SK-N-SH treated with all-trans-retinoic acid at 6 μM for 48 hours (cell line): Measurements from ENCODE around the gene BRICD5.

Source experiments
- ATAC-seq: fragments of 200-7000 bp; cut with Tn5 transposase; 3 replicates; pipeline ENCODE4 v1.9.1; 2020; ENCODE audit warnings: mild to moderate bottlenecking, moderate library complexity
- ARNTL ChIP-seq: fragments of 450-650 bp; formaldehyde crosslinking; IDR thresholded peaks from 2 replicates; pipeline ENCODE4 v1.5.0; 2020; ENCODE audit warnings: low read depth, mild to moderate bottlenecking, moderate library complexity, borderline replicate concordance
- BACH2 ChIP-seq: fragments of 250-450 bp; sonication (Bioruptor Pico); IDR thresholded peaks from 2 replicates; pipeline ENCODE4 v1.9.0; 2021; ENCODE audit warnings: mild to moderate bottlenecking, borderline replicate concordance
- CSDC2 ChIP-seq: fragments of 250-450 bp; sonication (Bioruptor Pico); IDR thresholded peaks from 2 replicates; pipeline ENCODE4 v1.5.0; 2020; ENCODE audit warnings: mild to moderate bottlenecking, moderate library complexity
- ESRRG ChIP-seq: fragments of 250-450 bp; sonication (Bioruptor Pico); IDR thresholded peaks from 2 replicates; pipeline ENCODE4 v1.6.1; 2021; ENCODE audit warnings: mild to moderate bottlenecking
- GLIS3 ChIP-seq: fragments of 250-450 bp; sonication (Bioruptor Pico); IDR thresholded peaks from 2 replicates; pipeline ENCODE4 v1.5.0; 2020; ENCODE audit warnings: mild to moderate bottlenecking, moderate library complexity
- ISL1 ChIP-seq: fragments of 250-450 bp; sonication (Bioruptor Pico); IDR thresholded peaks from 2 replicates; pipeline ENCODE4 v2.1.2; 2022; ENCODE audit warnings: mild to moderate bottlenecking, moderate library complexity
- OSR1 ChIP-seq: fragments of 250-450 bp; sonication (Bioruptor Pico); IDR thresholded peaks from 2 replicates; pipeline ENCODE4 v1.8.0; 2022; ENCODE audit warnings: moderate library complexity, mild to moderate bottlenecking, inconsistent platforms
- PATZ1 ChIP-seq: fragments of 250-450 bp; sonication (Bioruptor Pico); IDR thresholded peaks from 2 replicates; pipeline ENCODE4 v1.8.0; 2020; ENCODE audit warnings: mild to moderate bottlenecking, moderate library complexity, borderline replicate concordance
- PPARA ChIP-seq: fragments of 250-450 bp; sonication (Bioruptor Pico); IDR thresholded peaks from 2 replicates; pipeline ENCODE4 v1.5.0; 2020; ENCODE audit warnings: mild to moderate bottlenecking, borderline replicate concordance
- RARB ChIP-seq: fragments of 250-450 bp; sonication (Bioruptor Pico); IDR thresholded peaks from 2 replicates; pipeline ENCODE4 v1.8.0; 2021; ENCODE audit warnings: mild to moderate bottlenecking, moderate library complexity
- SNAI2 ChIP-seq: fragments of 250-450 bp; sonication (Bioruptor Pico); IDR thresholded peaks from 2 replicates; pipeline ENCODE4 v1.5.0; 2020; ENCODE audit warnings: mild to moderate bottlenecking, moderate library complexity
- TCF4 ChIP-seq: fragments of 250-450 bp; sonication (Bioruptor Pico); IDR thresholded peaks from 2 replicates; pipeline ENCODE4 v1.8.0; 2021; ENCODE audit warnings: mild to moderate bottlenecking, moderate library complexity, borderline replicate concordance
- TOX ChIP-seq: fragments of 250-450 bp; sonication (Bioruptor Pico); IDR thresholded peaks from 2 replicates; pipeline ENCODE4 v1.8.0; 2021; ENCODE audit warnings: mild to moderate bottlenecking, moderate library complexity, borderline replicate concordance
- TSHZ2 ChIP-seq: fragments of 250-450 bp; sonication (Bioruptor Pico); IDR thresholded peaks from 2 replicates; pipeline ENCODE4 v1.5.0; 2020; ENCODE audit warnings: mild to moderate bottlenecking, moderate library complexity
- ZC3H10 ChIP-seq: fragments of 250-450 bp; sonication (Bioruptor Pico); IDR thresholded peaks from 2 replicates; pipeline ENCODE4 v1.5.1; 2021; ENCODE audit warnings: mild to moderate bottlenecking, moderate library complexity
- ZFP3 ChIP-seq: fragments of 250-450 bp; sonication (Bioruptor Pico); IDR thresholded peaks from 2 replicates; pipeline ENCODE4 v1.5.0; 2020; ENCODE audit warnings: mild to moderate bottlenecking, moderate library complexity
- ZFP30 ChIP-seq: fragments of 450-650 bp; formaldehyde crosslinking; IDR thresholded peaks from 2 replicates; pipeline ENCODE4 v1.5.0; 2022; ENCODE audit warnings: mild to moderate bottlenecking, moderate library complexity
- ZNF565 ChIP-seq: fragments of 450-650 bp; formaldehyde crosslinking; conservative IDR thresholded peaks from 2 replicates; pipeline ENCODE4 v1.5.0; 2020; ENCODE audit warnings: low read depth, mild to moderate bottlenecking, moderate library complexity
- ZNF70 ChIP-seq: fragments of 450-650 bp; formaldehyde crosslinking; IDR thresholded peaks from 2 replicates; pipeline ENCODE4 v1.5.0; 2020; ENCODE audit warnings: mild to moderate bottlenecking, moderate library complexity
- ZNF8 ChIP-seq: fragments of 450-650 bp; formaldehyde crosslinking; IDR thresholded peaks from 2 replicates; pipeline ENCODE4 v1.5.0; 2020; ENCODE audit warnings: mild to moderate bottlenecking, moderate library complexity
- TF ChIP-seq, protein P1 (sequence below): fragments of 250-450 bp; sonication (Bioruptor Pico); IDR thresholded peaks from 2 replicates; pipeline ENCODE4 v1.5.1; 2020; ENCODE audit warnings: low read depth, mild to moderate bottlenecking, moderate library complexity
- TF ChIP-seq, protein P2 (sequence below): fragments of 250-450 bp; sonication (Bioruptor Pico); IDR thresholded peaks from 2 replicates; pipeline ENCODE4 v1.8.0; 2021; ENCODE audit warnings: low read depth, mild to moderate bottlenecking, moderate library complexity, borderline replicate concordance

The BRICD5 gene

DNA sequence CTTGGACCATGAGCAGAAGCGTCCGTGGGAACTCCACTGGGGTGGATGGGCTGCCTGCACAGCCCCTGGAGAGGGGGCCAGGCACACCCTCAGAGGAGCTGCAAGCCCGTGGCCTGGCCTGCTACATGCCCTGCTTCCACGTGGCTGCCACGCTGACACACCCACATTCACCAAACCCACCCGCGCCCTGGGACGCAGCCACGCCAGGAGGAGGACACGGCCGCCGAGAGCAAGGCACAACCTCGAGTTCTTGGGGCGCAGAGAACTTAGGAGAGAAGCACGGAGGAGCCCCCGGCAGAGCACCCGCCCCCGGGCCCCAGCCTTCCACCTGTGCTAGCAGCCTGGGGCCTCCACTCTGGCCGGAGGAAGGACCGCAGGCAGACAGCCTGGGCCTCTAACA lies 33.1 kb downstream of the BRICD5 start:
- TF ChIP-seq ISL1 (CRISPR knock-in tag) (no peak), SNAI2 (no peak), TCF4 (CRISPR knock-in tag) (no peak)
- TF ChIP-seq, protein P1, sequence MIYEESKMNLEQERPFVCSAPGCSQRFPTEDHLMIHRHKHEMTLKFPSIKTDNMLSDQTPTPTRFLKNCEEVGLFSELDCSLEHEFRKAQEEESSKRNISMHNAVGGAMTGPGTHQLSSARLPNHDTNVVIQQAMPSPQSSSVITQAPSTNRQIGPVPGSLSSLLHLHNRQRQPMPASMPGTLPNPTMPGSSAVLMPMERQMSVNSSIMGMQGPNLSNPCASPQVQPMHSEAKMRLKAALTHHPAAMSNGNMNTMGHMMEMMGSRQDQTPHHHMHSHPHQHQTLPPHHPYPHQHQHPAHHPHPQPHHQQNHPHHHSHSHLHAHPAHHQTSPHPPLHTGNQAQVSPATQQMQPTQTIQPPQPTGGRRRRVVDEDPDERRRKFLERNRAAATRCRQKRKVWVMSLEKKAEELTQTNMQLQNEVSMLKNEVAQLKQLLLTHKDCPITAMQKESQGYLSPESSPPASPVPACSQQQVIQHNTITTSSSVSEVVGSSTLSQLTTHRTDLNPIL: no peak
- ATAC-seq: no peak

GRCh38 chr16:2177101-2177500 lies 33.6 kb downstream of the BRICD5 start:
- ATAC-seq: no peak
- TF ChIP-seq OSR1 (no peak), TOX (CRISPR knock-in tag) (no peak), GLIS3 (CRISPR knock-in tag) (no peak)
- TF ChIP-seq, protein P2, sequence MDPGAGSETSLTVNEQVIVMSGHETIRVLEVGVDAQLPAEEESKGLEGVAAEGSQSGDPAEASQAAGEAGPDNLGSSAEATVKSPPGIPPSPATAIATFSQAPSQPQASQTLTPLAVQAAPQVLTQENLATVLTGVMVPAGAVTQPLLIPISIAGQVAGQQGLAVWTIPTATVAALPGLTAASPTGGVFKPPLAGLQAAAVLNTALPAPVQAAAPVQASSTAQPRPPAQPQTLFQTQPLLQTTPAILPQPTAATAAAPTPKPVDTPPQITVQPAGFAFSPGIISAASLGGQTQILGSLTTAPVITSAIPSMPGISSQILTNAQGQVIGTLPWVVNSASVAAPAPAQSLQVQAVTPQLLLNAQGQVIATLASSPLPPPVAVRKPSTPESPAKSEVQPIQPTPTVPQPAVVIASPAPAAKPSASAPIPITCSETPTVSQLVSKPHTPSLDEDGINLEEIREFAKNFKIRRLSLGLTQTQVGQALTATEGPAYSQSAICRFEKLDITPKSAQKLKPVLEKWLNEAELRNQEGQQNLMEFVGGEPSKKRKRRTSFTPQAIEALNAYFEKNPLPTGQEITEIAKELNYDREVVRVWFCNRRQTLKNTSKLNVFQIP (CRISPR knock-in tag): no peak

DNA sequence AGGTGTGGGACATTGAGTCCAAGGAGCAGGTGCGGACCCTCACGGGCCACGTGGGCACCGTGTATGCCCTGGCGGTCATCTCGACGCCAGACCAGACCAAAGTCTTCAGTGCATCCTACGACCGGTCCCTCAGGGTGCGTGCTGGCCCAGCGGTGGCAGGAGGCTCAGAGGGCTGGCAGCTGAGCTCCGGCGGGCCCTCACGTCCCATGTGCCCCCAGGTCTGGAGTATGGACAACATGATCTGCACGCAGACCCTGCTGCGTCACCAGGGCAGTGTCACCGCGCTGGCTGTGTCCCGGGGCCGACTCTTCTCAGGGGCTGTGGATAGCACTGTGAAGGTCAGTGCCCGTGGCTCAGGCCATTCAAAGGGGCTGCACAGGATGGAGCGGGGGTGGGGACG lies 34.6 kb downstream of the BRICD5 start:
- ATAC-seq: no peak
- TF ChIP-seq ZFP3 (no peak), ZNF8 (no peak), ZNF70 (CRISPR knock-in tag) (no peak), ARNTL (CRISPR knock-in tag) (no peak), ZNF565 (CRISPR knock-in tag) (no peak), ZFP30 (no peak)
- TF ChIP-seq, protein P2 (CRISPR knock-in tag): no peak

DNA sequence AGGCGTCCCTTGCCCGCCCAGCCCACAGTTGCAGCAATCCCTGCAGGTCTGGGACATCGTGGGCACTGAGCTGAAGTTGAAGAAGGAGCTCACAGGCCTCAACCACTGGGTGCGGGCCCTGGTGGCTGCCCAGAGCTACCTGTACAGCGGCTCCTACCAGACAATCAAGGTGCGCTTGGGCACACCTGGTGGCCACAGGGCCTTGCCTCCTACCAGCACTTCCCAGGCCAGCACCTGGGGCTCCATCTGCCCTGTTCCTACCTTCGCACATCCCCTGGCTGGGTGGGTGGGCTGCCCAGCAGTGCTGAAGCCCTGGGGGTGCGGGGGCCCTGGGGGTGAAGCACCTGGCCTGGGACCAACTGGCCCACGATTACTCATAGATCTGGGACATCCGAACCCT lies 35.2 kb downstream of the BRICD5 start:
- no peak for ATAC-seq
- TF ChIP-seq ARNTL (CRISPR knock-in tag) (no peak), GLIS3 (CRISPR knock-in tag) (no peak), BACH2 (CRISPR knock-in tag) (no peak), ISL1 (CRISPR knock-in tag) (no peak), ZNF70 (CRISPR knock-in tag) (no peak), PPARA (no peak), ESRRG (CRISPR knock-in tag) (no peak), ZFP3 (no peak), PATZ1 (CRISPR knock-in tag) (no peak), OSR1 (no peak), ZNF8 (no peak), ZFP30 (no peak)
- TF ChIP-seq, protein P1: no peak

GRCh38 chr16:2174396-2175131 lies 36.1 kb downstream of the BRICD5 start:
- ATAC-seq: no peak
- TF ChIP-seq BACH2 (CRISPR knock-in tag): no peak
- no peak for TF ChIP-seq GLIS3 (CRISPR knock-in tag)
- TF ChIP-seq ARNTL (CRISPR knock-in tag): no peak
- no peak for TF ChIP-seq ZNF70 (CRISPR knock-in tag)
- no peak for TF ChIP-seq OSR1
- TF ChIP-seq CSDC2 (CRISPR knock-in tag): no peak
- no peak for TF ChIP-seq TSHZ2
- TF ChIP-seq ZNF8: no peak
- TF ChIP-seq ZC3H10: no peak
- TF ChIP-seq, protein P2 (CRISPR knock-in tag): no peak
- TF ChIP-seq RARB (CRISPR knock-in tag): no peak
- no peak for TF ChIP-seq ZNF565 (CRISPR knock-in tag)
- TF ChIP-seq, all 23 proteins: peak for 0
